ENCODE results near the gene C1orf210.

Gene C1orf210

GRCh38 chr1:43293176-43293575 lies 7.8 kb upstream of the C1orf210 start:
- DNase-seq: no peak

- DNase-seq: no peak
These were observed 7.3 kb upstream of the C1orf210 start for GRCh38 chr1:43292679-43293078.

DNA sequence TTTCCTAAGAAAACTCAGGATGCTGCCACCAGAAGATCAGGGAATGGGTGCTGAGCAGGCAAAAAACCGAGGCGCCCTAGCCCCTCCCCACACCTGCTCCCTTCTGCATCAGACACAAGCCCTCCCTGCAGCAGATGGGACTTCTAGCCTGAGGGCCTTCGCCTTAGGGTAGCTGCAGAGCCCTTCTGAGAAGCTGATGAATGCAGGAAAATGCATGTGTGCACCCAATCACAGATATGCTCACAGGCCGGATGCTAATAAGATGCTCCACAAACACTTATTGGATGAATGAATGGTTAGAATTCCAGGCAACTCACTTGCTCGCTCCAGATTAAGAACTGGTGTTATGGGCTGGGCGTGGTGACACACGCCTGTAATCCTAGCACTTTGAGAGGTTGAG lies 6.8 kb upstream of the C1orf210 start:
- no peak for DNase-seq

DNA sequence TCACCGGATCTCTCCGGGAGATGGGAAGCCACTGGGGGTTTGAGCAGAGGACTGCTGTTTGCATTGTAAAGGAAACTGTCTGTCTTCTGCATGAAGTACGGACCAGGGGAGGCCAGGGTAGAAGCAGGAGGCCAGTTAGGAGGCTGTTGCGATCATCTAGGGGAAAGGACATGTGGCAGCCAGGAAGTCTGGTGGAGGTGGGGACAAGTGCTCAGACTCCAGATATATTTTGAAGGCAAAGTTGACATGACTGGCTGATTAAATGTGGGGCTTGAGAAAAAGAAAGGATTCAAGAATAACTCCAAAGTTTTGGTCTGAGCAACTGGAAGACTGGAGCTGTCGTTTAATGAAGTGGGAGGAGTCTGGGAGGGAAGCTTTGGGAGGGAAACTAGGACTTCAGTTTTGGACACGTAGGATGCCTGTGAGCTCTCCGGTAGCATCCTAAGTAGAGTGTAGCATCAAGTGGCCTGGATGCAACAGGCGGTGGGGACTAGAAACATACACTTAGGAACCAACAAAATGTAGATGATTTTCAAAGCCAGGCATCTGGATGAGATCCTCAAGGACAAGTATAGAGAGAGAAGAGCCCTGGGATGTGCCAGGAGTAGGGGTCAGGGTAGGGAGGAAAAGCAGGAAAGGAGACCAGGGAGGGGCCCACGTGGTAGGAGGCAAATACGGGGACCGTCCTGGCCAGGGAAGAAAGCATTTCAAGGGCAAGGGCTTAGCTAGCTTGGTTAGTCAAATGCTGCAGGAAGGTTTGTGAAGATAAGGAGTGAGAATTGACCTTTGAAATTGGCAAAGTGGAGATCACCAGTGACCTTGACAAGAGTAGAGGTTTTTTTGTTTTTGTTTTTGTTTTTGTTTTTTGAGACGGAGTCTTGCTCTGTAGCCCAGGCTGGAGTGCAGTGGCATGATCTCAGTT lies 3.7 kb upstream of the C1orf210 start:
- no peak for DNase-seq

DNA sequence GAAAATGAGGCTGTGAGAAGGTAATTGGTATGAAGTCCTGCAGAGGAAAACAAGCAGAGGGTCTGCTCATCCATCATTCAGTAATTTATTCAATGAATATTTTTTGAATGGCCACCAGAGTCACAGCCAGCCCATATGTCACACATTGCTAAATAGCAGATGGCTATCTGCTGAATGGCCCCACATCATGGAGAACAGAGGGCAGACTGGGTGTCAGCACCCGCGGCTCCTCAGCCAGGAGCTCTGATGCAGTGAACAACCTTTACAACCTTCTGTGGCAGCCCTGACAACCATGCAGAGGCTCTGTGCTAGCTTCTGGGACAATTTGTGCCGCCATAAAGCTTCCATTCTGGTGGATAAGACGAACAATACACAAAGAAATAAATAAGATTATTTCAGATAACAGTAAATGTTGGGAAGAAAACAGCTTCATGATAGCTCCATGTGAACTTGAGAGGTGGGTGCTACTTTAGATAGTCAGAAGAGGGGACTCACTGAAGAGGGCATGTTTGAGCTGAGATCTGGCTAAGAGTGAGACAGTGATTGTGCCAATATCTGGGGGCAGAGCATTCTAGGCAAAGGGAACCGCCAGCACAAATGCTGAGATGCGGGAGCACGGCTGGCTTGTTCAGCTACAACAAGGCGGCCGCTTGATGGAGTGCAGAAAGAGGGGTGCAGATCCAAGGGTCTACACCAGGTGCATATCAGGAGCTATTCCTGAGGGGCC lies 2.8 kb upstream of the C1orf210 start:
- no peak for DNase-seq

GRCh38 chr1:43286533-43286932 lies 1.2 kb upstream of the C1orf210 start:
- DNase-seq: no peak

DNA sequence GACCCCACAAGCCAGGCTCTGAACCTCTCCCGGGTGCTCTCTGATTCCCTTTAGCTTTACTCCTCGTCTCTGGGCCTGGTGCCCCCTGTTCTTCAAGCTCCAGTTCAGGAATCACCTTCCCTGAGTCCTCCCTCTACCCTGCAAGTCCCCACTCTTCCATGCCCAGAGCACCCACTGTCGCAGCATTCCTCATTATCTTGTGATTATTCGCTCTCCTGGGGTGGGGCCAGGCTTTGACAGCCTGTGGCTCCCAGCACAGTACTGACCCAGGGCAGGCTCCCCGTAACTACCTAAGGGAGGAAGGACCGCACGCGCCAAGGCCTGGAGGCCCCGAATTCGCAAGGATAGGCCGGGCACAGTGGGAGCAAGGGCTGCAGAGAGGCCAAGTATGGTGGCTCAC lies 734 bp upstream of the C1orf210 start:
- DNase-seq: no peak

- no peak for DNase-seq
These were observed 753 bp downstream of the C1orf210 start for GRCh38 chr1:43284546-43285110.

DNA sequence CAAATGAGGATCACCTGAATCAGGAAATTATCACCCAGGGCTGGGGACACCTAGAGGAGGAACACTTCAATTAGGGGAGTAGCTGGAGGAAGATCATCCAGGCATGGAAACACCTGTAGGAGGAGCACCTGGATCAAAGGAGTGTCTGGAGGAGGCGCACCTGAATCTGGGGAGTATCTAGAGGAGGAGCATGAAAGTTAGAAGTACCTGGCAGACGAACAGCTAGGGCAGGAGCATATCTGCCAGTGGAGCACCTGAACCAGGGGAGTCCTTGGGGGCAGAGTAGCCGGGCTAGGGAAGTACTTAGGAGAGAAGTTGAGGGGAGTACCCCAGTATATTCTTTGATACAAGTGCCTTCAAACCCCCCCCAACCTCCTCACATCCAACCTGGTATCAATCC lies 1.3 kb downstream of the C1orf210 start:
- DNase-seq: no peak

DNA sequence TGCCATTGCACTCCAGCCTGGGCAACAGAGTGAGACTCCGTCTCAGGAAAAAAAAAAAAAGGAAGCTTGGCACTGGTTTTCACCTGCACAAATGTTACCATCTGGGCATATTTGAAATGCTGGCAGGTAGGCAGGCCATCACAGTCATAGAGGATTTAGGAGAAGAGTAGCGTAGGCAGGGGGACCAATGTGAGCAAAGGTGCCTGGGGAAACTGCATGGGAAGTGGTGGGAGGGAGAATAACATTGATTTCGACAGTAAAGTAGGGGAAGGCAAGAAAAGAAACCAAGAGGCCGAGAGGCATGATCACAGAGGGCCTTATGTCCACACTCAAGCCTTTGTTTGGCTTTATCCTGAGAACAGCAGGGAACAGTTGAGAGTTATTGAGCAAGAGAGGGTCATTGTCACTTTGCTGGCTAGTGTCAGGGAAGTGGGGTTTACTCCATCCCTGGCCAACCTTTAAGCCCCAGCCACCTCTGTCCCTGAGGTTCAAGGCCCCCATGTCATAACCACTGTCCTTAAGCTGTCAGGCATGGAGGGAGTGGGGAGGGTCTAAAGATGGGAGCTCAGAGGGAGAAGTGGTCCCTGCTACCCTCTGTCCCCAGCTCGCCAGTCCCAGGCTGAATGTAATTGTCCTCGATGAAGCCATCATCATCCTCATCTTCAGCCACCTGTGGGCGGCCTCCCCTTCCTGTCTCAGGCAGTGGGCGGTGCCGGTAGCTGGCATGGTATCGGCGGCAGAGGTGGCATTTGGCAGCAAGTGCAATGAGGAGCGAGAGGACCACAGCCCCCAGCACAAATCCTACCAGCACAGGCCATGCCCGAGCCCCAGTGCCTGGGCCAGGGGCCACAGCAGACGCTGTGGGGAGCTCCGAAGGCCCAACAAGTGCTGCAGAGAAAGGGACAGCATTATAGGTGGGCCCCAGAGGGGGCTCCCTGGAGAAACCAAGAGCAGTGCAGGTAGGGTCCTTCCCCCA lies 2.9 kb downstream of the C1orf210 start:
- no peak for DNase-seq

- DNase-seq: no peak
These were observed 4.7 kb downstream of the C1orf210 start for GRCh38 chr1:43280692-43281091.

- no peak for DNase-seq
These were observed 5.7 kb downstream of the C1orf210 start for GRCh38 chr1:43279666-43280065.

DNA sequence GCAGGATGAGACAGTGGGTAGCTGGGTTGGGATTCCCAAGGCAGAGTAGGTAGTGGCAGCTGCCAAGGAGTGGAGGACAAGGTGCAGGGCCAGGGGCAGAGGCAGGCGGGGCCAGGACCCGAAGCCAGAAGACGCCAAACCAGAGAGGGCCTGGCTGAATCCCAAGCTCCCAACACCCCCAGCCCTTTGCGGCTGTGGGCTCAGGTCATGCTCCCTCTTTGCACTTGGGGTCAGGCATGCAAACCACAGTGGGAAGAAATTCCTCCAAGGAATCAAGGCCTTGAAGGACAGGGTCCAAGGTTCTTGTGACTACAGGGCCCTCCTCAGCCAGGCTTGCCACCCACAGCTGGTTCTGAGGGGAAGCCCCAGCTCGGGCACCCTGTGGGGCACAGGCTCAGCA lies 6.2 kb downstream of the C1orf210 start:
- no peak for DNase-seq

DNA sequence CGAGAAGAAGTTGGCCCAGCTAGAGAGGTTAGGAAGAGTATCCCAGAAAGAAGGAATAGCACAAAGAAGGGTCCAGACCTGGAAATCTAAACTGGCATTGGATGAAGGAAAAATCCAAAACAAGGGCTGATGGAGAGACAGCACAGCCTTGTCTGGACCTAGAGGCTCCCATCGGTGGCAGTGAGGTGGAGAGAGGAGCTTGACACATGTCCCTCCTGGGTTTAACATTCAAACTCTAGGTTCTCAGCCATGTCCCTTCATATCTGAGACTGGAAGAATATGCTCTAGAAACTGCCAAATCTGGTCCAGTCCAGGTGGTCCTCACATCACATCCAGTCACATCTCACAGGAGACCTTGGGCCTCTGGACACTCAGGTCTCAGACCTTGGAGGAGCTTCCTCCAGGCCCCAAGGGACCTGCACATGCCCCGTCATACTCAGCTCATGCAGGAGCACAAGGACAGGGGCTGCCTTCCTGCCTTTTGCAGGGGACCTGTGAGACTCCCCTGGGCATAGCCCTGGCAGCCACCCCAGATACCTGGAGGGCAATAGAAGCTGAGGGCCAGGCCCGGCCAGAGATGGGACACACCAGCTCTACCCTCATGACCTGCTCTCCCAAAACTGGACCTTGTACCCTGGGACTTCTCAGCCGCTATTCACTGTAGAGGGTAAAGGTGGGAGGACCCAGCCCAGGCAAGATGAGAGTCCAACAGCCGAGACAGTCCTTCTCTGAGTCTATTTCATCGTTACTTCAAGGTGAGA lies 8.1 kb downstream of the C1orf210 start:
- no peak for DNase-seq

- no peak for DNase-seq
These were observed 8.7 kb downstream of the C1orf210 start for GRCh38 chr1:43276673-43277072.

DNA sequence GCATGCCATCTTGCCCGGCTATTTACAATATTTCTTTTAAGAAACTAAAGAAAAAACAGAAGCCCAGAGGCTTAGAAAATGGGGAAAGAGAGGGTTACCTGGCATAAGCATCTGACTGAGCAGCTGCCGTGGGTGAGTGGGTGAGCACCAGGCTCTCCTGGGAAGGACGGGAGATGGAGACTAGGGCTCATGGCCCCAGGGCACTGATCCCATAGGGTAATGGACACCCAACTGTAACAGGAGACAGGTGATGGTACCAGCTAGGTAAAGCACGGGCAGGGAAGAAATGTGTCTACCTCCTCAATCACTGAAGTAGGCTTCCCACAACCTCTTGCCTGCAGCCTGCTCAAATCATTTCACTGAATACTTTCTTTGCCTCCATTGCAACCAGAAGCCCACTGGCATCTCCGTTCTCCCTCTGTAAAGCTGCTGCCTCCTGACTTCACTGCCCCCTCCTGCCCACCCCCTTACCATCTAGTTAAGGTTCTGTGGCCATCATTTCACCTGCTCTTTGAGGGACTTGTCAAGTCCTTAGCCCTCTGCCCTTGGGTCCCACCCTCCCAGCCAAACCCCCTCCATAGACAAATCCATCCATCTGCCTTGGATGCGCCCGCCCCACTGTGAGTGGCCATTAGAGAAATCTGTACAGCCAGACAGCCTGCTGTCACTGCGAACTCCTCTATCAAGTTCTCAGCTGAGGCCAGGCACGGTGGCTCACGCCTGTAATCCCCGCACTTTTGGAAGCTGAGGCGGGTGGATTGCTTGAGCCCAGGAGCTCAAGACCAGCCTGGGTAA lies 9.4 kb downstream of the C1orf210 start:
- DNase-seq: peak; percentile 35

GRCh38 chr1:43274804-43275180 lies 10.6 kb downstream of the C1orf210 start:
- no peak for DNase-seq

DNA sequence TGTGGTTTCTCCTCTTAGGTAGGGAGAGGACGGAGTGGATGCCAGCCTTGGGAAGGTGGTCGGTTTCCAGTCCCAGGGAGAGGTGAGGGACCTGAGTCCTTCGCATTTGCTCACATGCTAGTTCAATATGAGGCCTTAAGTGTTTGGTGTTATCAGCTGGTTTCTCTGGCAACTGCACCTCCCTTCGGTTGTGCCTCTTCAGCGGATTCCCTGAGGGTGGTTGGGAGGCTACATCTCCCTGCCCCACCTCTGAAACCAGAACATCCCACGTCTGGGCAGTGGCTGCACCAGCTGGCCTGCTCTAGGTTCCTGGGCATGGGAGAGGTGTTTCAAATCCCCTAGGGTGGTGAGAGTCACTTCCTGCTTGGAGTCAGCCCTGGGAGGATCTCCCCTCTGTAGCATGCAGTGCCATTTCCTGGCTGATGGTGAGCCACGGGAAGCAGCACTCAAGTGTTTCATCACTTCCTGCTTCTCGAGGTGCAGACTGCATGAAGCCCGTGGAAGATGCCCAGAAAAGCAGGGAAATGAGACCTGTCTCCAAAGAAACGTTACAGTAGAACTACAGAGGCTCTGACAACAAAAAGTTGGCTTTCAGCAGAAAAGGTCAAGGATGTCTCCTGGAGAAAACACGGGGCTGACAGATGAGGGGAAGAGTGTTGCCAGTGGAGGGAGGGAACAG lies 11.1 kb downstream of the C1orf210 start:
- peak; percentile 77 for DNase-seq

DNA sequence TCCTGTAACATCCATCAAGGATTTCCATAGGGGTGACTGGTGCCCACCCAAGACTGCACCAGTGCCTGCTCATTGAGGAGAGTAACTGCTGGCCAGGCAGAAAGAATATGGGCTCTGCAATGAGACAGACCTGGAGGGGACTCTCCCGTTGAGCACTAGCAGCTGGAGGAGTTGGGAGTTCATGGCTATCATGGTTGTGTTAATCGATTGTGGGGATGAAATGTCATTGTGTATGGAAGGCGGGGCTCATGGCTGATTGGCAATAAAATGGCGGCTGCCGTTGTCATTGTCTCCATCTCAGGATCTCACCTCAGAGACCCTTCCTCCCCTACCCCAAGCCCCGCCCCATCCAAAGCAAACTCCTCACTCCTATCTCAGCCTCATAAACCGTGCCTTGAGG lies 11.7 kb downstream of the C1orf210 start:
- DNase-seq: peak; percentile 43

Measured in activated CD8-positive, alpha-beta memory T cell treated with anti-CD3 and anti-CD28 coated beads for 24 hours (primary cell).